GDM1 (cell line): ENCODE measurements around the gene LRP1.
A peak's percentile ranks its signal among the peaks of the same experiment; 100 is the strongest.

Experiments
- DNase-seq: peaks from one replicate; lab custom pipeline; 2025; lab: John Stamatoyannopoulos, UW

Gene LRP1

DNA sequence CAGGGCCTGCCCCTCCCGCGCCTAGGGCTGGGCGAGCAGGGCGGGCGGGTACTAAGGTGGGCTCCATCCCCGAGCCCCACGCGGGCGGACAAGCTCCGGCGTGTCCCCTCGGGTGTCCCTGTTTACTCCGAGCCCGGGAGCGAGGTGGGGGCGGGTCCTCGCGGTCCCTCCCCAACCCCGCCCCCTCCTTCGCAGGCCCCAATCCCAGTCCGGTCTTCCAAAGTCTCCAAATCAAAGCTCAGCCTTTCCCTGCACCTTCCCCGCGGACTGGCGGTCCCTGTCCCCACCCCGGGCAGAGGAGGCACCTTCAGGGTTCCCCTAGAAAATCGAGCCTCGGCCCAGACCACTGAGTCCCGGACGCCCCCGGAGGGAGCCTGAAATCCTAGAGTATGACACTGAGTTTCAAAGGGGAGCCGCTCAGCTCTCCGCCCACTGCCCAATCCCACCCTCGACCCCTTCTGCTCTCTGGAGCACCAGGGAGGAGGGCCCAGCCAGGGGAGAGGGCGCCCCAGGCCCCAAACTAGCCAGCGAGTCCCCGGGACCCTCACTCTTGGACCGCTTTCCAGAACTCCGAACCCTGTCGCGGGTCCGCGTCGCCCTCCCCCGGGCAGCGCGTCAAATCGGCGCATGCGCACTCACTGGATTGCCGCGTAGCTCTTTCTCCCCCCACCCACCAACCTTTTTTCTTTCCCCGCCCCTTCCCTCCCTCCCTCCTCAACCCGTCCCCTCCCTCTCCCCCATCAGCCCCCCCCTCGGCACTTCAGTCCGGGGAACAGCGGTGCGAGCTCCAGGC lies at the start of gene LRP1:
TSS of gene LRP1 (plus strand) at position 758 of the 793 bp plus-strand sequence. CDS start 482 bp downstream, outside the sequence.
- peak; percentile 7 for DNase-seq

DNA sequence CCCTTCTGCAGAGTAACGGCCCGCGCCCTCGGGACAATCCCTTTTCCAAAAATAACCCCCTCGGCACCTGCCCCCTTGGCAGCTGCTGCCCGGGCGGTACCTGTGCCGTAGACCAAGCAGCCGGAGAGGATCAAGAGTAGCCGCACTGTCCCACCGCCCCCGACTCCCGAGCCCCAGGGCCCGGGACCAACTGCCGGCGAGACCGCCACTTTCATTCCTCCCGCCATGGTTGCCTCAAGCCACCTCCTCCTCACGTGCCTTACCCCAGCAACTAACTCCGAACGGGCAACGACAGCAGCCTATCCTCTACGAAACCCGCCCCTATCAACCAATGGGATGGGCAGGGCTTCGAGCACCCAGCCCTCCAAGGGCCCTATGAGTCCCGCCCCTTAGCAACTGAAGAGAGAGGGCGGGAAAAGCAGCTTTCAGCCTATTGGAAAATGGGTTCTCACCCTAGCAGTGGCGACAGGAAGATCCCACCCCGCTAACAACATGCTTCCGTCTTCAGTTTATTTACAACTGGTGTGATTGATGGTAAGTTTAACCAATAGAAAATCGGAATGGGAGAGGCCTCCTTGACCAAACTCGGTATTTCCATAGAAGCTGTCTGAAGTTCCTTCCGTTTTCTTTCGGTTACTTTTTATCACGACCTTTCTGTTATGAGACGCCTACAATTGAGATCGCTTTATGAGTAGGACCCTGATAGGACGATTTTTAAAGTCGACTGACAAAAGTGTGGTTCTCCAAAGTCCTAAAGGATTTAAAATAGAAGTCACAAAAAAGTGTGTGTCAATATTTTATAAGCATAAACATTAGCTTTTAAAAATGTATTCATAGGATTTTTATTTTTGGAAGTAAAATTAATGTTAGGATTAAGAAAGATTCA lies 49.5 kb upstream of the LRP1 start, which contains the start of gene NEMP1:
TSS of gene NEMP1 (minus strand) at position 273 of the 886 bp plus-strand sequence. CDS start at position 227, 46 bp downstream.
- peak; percentile 100 for DNase-seq

DNA sequence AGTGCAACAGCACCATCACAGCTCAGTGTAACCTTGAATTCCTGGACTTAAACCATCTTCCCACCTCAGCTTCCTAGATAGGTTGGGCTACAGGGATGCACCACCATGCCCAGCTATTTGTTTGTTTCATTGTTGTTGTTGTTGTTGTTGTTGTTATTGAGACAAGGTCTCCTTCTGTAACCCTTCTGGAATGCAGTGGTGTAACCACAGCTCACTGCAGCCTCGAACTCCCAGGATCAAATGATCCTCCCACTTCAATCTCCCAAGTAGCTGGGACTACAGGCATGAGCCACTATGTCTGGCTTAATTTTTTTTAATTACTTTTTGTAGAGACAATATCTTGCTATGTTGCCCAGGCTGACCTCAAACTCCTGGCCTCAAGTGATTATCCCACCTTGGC lies 48.5 kb upstream of the LRP1 start:
- DNase-seq = no peak

DNA sequence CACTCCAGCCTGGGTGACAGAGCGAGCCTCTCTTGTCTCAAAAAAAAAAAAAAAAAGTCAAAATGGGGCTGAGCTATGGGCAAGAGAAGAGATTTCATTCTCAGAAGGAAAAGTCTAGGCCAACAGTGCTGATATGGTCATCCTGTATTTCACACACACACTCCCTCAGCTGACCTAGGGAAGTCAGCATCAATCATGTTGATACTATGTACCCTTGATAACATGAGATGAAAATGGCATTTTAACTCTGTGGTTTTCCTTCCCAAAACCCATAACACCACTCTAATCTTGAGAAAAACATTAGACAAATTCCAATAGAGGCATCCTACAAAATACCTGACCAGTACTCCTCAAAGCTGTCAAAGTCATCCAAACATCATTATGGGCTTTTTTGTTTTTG lies 47.4 kb upstream of the LRP1 start:
- DNase-seq = no peak

DNA sequence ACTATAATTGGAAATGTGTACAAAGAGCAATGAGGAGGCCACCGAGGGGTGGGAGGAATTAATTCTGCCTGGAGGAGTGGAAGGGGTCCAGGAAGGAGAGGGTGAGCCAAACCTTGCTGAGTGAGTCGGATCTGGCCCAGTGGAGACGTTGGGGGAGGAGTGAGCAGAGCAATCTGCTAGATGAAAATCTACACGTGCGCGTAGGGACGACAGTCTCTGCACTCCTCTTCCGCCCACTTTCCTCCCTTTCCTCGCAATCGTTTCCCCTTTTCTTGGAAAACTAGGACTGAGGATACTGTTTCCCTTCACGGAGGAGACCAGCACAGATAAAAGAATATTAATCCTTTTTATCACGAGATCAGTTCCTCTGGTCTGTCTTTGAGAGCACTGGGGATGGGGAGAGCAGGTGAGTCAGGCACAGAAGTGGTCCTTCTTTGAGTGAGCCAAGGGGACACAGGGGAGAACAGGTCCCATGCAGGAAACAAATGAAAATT lies 42.2 kb upstream of the LRP1 start:
- no peak for DNase-seq

DNA sequence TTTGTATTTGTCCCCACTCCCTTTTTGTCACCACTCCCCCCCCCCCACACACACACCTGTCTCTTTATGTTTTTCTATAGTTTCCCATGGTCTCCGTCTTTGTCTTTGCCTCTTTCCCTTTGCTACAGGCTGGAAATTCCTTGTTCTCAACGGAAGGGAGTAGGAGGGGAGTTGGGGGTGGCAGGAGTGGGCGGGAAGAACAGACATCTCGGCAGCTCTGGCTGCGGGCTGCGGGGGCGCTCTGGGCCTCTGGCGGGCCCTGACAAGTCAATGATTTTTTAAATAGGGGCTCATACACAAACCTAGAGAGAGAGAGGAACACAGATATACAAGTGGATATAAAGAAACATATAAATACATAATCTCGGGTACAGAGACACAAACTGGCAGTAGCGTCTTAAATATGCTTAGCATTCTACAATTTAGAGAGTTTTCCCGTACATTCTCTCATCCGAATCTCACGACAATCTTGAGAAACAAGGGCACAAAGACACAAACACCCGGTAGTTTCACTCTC lies 41.7 kb upstream of the LRP1 start:
- DNase-seq = peak; percentile 20

DNA sequence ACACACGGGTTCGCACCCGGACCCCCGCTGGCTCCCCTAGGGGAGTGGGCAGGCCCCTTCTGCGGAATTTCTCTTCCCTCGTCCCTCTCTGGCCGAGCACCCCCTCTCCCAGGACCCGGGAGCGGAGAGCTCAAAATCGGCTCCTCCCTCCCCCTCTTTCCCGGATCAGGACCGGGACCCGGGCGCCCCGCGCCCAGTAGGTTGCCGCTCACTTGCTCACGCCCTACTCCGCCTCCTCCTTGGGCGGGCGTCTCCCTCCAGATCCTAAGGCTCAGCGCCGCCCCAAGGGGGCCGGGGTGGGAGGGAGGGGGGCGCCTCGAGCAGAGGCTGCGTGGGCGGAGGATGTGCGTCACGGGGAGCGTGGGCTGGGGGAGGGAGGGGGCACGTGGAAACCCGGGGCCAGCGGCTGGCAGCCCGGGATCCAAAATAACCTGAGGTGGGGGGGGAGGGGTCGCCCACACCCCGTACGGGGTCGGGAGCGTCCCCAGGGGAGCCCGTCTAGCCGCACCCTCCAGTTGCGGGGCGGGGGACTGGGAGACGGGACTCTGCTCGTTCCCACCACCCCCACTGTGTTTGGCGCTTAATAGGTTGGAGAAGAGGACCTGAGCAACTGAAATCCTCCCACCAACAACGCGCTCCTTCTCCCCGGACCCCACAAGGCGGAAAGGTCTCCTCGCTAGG lies 41.1 kb upstream of the LRP1 start:
- peak; percentile 86 for DNase-seq

DNA sequence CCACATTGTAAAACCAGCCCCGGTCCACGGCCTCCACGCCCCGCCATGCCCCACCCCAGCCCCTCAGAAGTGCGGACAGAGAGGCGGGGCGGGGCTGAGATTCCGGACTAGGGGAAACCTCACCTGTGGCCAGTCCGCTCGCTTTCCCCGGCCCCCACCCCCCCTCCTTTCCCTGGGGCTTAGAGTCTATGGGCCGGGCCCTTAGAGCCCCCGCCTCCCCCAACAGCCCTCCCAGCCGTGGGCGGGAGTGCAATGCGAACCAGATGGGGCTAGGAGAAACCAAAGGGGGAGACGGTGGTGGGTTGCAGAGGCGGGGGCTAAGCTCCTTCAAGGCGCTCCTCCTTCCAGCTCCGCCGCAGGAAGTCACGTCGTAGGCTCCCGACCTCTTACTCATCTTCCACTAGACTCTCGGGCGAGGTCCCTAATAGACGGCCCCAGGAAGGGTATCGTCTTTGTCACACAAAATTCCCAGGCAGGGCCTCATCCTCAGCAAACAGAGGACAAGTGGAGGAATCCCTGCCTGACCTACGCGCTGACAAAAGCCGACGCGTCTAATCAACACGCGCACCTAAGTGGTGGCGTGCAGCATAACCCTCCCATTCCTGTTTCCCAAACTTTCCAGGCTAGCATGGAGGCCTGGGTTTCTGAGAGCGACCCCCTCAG lies 40.5 kb upstream of the LRP1 start:
- peak; percentile 93 for DNase-seq

DNA sequence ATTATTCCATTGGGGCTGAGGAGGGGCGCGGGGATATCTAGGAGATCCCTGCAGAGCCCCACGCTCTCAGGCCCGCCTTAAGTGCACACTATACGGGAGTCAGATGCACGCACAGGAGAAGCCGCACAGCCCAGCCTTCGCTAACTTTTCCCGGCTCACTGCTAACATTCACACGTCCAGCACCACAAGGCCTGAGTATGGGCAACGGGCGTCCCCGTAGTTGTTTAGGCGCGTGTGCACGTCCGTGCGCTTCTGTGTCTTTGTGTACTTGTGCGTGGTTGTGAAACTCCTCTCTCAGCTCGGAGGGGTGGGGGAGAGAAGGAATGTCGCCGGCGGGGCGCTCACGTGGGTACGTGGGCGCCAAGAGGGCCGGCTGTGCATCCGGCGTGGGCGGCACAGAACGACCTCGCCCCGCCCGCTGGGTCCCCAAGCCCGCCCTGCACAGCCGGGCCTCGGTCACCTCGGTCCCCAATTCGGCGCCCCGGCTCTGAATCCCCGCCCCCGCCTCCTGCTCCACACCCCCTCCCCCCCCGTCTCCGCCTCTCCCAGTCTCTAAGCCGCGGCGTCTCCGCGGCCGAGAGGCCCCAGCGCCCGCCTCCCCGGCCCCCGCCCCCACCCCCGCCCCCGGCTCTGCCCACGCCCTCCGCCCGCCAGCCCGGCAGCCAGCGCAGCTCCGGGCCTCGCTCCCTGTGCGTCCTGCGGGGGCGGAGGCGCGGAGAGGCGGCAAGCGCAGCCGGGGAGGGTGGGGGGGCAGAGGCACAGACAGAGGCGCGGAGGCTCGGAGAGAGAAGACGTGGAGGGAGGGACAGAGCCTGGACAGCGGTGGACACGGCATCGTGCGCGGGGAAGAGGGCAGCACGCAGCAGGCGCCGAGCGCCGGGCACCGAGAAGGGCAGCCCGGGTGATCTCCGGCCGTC lies 39.7 kb upstream of the LRP1 start, which contains the start of gene NAB2:
TSS of gene NAB2 (plus strand) at position 761 of the 917 bp plus-strand sequence. CDS start 158 bp downstream, outside the sequence.
- DNase-seq = peak; percentile 96

DNA sequence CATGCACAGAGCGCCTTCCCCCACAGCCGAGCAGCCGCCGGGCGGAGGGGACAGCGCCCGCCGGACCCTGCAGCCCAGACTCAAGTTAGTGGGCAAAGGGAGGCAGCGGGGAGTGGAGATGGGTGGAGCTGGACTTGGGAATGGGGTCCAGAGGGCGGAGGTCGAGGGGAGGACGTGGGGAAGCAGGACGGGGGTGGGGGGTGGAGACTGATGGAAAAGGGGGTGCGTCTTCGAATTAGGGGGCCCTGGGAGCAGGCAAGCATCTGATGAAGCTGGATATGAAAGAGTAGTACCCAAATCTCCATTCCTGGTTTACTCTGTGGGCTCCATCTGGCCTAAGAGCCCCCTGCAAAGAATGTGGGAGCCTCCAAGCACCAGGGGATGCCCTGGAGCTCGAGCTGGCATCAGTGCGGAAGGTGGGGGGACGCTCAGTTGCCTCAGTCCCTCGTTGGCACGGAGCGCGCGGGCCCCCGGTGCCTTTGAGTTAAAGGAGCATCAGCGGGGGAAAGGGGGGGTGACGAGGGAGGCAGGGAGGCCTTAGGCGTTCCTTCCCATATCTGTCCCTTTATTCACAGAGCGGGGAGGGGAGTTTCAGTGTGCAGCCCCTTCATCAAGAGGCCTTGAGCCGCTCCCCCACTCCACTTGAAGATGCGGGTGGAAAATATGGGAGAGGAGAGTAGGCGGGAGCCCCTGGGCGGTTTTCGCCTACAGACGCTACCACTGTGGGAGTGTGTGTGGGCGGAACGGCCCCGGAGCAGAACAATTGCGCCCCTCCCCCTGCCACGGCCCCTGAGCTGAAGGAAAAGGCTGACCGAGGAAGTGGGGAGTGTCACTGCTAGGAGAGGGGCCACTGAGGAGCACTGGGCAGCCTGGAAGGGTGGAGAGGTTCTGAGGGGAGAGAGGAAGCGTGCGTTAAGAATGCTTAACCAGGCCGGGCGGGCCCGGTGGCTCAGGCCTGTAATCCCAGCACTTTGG lies 38.7 kb upstream of the LRP1 start:
- peak; percentile 74 for DNase-seq

DNA sequence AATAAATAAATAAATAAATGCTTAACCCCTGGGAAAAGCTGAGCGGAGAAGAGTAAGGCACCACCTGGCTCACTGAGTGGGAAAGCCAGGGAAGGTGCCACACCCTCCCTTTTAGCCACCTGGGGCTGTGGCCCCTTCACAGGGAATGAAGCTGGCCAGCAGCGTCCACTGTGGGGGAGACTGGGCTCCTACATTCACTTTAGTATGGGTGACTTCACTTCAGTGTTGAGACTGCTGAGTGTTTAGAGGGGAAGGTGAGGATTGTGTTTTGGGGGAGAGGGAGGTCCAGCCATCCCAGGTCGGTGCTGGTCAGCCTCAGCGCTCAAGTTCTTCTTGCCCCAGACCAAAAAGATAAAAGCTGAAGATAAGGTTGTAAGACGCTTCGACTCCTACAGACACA lies 37.8 kb upstream of the LRP1 start:
- DNase-seq = no peak

DNA sequence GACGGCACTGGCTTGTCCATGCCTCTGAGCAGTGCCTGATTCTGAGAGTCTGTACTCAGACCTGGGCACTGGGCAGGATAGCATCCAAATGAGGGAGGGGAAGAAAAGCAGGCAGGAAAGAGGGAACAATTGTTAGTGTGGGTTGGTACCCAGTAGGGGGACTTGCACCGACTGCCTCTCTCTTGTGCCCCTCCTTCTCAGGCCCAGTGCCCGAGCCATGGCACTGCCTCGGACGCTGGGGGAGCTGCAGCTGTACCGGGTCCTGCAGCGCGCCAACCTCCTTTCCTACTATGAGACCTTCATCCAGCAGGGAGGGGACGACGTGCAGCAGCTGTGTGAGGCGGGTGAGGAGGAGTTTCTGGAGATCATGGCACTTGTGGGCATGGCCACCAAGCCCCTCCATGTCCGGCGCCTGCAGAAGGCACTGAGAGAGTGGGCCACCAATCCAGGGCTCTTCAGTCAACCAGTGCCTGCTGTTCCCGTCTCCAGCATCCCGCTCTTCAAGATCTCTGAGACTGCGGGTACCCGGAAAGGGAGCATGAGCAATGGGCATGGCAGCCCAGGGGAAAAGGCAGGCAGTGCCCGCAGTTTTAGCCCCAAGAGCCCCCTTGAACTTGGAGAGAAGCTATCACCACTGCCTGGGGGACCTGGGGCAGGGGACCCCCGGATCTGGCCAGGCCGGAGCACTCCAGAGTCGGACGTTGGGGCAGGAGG lies 37.2 kb upstream of the LRP1 start:
- DNase-seq = no peak

DNA sequence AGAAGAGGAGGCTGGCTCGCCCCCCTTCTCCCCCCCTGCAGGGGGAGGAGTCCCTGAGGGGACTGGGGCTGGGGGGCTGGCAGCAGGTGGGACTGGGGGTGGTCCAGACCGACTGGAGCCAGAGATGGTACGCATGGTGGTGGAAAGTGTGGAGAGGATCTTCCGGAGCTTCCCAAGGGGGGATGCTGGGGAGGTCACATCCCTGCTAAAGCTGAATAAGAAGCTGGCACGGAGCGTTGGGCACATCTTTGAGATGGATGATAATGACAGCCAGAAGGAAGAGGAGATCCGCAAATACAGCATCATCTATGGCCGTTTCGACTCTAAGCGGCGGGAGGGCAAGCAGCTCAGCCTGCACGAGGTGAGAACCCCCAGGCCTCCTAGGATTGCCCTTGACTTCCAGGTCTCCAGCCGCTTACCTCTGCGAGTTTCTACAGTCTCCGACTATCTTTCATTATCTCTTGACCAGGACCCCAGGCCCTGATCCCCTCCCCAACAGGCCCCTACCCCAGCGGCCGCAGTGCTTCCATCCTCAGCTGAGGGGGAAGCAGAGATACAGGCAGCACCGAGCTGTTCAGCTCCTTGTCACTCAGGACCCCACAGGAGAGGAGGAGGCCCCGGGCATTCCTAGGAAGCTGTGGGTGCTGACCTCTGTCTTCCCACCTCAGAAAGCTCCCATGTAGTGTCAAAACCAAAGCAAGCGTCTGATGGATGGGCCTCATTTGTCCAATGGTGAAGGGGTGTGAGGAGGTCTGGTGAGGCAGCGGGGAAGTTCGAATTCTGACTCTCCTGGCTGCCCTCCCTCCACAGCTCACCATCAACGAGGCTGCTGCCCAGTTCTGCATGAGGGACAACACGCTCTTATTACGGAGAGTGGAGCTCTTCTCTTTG lies 36.4 kb upstream of the LRP1 start:
- DNase-seq = no peak

DNA sequence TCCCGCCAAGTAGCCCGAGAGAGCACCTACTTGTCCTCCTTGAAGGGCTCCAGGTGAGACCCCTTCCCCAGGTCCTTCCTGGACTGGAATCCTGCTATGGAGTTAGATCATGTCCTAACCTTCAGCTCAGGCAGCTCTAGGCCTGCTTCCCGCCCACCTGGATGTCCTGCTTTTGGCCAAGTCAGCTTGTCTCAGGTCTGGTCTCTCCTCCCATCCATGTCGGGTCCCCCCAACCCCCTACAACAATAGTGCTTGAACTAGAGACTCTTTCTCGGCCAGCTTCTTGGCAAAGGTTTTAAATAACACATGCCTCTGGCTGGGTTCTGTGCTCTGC lies 35.8 kb upstream of the LRP1 start:
- no peak for DNase-seq

DNA sequence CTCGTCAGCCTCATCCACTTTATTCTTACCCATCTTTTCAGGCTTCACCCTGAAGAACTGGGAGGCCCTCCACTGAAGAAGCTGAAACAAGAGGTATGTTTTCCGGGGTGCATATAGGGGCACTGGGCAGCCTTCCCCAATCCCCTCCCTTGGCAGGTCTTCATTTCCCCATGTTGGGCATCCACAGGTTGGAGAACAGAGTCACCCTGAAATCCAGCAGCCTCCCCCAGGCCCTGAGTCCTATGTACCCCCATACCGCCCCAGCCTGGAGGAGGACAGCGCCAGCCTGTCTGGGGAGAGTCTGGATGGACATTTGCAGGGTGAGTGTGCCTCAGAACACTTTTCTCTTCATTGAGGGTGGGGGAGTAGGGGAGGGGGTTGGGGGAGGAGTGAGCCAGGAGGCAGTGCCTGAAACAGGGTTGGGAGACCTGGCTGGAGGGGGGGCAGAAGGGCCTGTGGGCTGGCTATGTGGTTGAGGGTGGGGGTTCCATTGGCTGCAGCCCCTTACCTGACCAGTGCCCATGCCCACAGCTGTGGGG lies 35.3 kb upstream of the LRP1 start:
- peak; percentile 39 for DNase-seq

DNA sequence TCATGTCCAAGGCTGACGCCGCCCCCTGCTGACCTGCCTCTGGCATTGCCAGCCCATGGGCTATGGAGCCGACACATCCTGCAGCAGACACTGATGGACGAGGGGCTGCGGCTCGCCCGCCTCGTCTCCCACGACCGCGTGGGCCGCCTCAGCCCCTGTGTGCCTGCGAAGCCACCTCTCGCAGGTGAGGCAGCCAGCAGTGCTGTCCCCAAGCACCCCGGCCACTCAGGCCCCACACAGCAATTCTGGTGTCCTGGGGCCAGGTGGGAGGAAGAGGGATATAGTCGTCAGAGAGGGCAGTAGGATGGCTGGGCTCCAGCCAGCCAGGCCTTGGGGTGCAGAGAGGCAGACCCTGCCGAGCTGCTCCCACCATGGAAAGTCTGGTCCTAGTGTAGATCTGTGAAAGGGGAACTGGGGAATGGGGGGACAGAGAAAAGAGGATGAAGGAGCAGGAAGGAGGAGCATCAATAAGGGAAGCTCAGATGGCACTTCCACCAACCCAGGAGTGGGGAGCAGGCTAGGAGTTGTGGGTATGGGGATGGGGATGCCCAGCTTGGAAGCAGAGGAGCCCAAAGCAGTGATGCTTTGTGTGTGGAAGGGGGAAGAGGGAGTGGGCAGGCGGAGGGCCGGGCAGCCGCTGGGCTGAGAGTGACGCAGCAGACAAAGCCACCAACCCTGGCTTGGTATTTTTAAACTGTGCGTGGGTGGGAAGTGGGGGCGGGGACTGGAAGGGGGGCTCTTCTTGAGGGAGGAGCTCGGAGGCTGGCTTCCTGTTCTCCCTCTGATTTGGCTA lies 34.7 kb upstream of the LRP1 start:
- peak; percentile 38 for DNase-seq
